HL-60 (cell line): Measurements from ENCODE around the gene PRTN3.
A peak's percentile ranks its signal among the peaks of the same experiment; 100 is the strongest.

ENCODE experiments used
- DNase-seq, 2 experiments: peaks; one replicate each; pipeline ENCODE4 v3.0.0-alpha.2; 2010 to 2020; ENCODE audit warnings: low read depth in 1 of 2, low spot score in 1 of 2
- H3K27ac ChIP-seq: fragments of 250-450 bp; sonication (Bioruptor Pico); replicated peaks from 2 replicates; pipeline ENCODE4 v1.5.1; 2020; ENCODE audit warnings: mild to moderate bottlenecking, moderate library complexity
- H3K27me3 ChIP-seq: fragments of 250-450 bp; sonication (Bioruptor Pico); 2 replicates; pipeline ENCODE4 v1.5.1; 2021; ENCODE audit warnings: mild to moderate bottlenecking, moderate library complexity; ENCODE audit not compliant: insufficient read depth, poor library complexity, severe bottlenecking
- H3K4me3 ChIP-seq: replicated peaks from 2 replicates; pipeline ENCODE4 v1.5.1; 2011; ENCODE audit warnings: mild to moderate bottlenecking, control low read depth, low read length; ENCODE audit not compliant: insufficient read depth
- GABPA ChIP-seq: IDR thresholded peaks from 2 replicates; pipeline ENCODE4 v1.6.1; 2012; ENCODE audit warnings: low read depth
- POLR2AphosphoS5 ChIP-seq: IDR thresholded peaks from 2 replicates; pipeline ENCODE4 v1.6.1; 2012; ENCODE audit warnings: low read depth
- SPI1 ChIP-seq: IDR thresholded peaks from 2 replicates; pipeline ENCODE4 v1.6.1; 2012; ENCODE audit warnings: low read depth, mild to moderate bottlenecking, borderline replicate concordance
- TF ChIP-seq, protein P1 (sequence below): IDR thresholded peaks from one replicate; pipeline ENCODE4 v1.5.1; 2011; ENCODE audit warnings: low read length, control low read depth, inconsistent platforms; ENCODE audit not compliant: insufficient read depth
- TF ChIP-seq, protein P2 (sequence below): IDR thresholded peaks from 2 replicates; pipeline ENCODE4 v1.6.1; 2012; ENCODE audit warnings: low read depth; ENCODE audit not compliant: insufficient replicate concordance

The PRTN3 gene

DNA sequence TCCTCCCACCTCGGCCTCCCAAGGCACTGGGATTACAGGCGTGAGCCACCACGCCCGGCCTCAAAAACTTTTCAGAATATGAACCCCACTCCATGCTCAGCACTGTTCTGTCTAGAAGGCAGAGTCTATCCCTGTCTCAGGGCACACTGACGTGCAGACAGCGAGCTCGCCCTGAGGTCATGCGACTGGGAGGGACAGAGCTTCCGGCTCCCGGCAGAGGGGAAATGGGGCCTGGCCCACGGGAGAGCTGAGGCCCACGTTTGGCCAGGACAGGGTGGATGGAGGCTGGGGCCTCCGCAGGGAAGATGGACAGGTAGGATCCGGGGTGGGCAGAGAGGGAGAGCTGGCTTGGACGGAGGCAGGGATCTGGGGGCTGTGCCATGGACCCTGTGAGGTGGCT is 15.9 kb upstream of the PRTN3 start:
- DNase-seq, result peak; percentile 85 to 87
- Histone ChIP-seq H3K4me3 (peak overlapping the region; percentile 35), H3K27me3 (no peaks in the 10 kb centered on the region), H3K27ac (peak overlapping the region; percentile 98)
- TF ChIP-seq SPI1 (peak; percentile 46; the same call in 1 of the 2 replicates), POLR2AphosphoS5 (peak; percentile 91), GABPA (no peak)
- TF ChIP-seq, protein P1, sequence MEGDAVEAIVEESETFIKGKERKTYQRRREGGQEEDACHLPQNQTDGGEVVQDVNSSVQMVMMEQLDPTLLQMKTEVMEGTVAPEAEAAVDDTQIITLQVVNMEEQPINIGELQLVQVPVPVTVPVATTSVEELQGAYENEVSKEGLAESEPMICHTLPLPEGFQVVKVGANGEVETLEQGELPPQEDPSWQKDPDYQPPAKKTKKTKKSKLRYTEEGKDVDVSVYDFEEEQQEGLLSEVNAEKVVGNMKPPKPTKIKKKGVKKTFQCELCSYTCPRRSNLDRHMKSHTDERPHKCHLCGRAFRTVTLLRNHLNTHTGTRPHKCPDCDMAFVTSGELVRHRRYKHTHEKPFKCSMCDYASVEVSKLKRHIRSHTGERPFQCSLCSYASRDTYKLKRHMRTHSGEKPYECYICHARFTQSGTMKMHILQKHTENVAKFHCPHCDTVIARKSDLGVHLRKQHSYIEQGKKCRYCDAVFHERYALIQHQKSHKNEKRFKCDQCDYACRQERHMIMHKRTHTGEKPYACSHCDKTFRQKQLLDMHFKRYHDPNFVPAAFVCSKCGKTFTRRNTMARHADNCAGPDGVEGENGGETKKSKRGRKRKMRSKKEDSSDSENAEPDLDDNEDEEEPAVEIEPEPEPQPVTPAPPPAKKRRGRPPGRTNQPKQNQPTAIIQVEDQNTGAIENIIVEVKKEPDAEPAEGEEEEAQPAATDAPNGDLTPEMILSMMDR, result no peak
- TF ChIP-seq, protein P2, sequence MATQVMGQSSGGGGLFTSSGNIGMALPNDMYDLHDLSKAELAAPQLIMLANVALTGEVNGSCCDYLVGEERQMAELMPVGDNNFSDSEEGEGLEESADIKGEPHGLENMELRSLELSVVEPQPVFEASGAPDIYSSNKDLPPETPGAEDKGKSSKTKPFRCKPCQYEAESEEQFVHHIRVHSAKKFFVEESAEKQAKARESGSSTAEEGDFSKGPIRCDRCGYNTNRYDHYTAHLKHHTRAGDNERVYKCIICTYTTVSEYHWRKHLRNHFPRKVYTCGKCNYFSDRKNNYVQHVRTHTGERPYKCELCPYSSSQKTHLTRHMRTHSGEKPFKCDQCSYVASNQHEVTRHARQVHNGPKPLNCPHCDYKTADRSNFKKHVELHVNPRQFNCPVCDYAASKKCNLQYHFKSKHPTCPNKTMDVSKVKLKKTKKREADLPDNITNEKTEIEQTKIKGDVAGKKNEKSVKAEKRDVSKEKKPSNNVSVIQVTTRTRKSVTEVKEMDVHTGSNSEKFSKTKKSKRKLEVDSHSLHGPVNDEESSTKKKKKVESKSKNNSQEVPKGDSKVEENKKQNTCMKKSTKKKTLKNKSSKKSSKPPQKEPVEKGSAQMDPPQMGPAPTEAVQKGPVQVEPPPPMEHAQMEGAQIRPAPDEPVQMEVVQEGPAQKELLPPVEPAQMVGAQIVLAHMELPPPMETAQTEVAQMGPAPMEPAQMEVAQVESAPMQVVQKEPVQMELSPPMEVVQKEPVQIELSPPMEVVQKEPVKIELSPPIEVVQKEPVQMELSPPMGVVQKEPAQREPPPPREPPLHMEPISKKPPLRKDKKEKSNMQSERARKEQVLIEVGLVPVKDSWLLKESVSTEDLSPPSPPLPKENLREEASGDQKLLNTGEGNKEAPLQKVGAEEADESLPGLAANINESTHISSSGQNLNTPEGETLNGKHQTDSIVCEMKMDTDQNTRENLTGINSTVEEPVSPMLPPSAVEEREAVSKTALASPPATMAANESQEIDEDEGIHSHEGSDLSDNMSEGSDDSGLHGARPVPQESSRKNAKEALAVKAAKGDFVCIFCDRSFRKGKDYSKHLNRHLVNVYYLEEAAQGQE, result no peak

DNA sequence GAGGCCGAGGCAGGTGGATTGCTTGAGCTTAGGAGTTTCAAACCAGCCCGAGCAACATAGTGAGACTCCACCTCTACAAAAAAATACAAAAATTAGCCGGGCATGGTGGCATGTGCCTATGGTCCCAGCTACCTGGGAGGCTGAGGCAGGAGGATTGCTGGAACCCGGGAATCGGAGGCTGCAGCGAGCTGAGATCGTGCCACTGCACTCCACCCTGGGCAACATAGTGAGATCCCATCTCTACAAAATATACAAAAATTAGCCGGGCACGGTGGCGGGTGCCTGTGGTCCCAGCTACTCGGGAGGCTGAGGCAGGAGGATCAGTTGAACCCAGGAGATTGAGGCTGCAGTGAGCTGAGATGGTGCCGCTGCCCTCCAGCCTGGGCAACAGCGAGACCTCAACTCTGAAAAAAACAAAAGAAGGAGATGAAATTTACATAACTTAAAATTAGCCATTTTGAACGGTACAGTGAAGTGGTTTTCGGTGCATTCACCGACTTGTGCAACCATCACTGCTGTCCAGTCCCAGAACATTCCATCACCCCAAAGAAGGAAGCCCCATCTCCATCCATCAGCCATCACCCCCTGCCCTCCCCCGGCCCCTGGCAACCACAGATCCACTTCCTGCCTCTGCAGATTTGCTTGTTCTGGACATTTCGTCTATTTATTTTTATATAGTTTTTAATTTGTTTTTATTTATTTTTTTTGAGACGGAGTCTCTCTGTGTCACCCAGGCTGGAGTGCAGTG is 14.7 kb upstream of the PRTN3 start:
- DNase-seq, result peak in 1 of 2 experiments; percentile 64

DNA sequence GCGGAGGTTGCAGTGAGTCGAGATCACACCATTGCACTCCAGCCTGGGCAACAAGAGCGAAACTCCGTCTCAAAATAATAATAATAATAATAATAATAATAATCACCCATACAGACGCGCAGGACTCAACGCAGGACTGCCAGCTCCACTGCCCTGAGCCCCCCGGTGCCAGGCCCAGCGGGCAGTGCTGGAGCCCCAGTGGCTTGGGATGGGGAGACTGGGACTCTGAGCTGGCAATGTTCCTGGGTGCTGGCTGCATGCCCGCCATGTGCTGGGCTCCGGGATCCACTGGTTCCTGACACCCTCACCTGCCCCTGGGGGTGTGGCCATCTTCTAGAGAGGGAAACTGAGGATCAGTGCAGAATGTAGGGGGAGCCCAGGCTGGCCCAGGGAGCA is 13.5 kb upstream of the PRTN3 start:
- peak overlapping the region; percentile 98 for H3K27ac ChIP-seq
- TF ChIP-seq GABPA (no peak), SPI1 (no peak), POLR2AphosphoS5 (no peak)
- TF ChIP-seq, protein P2, result no peak
- TF ChIP-seq, protein P1, result no peak
- DNase-seq, result no peak
- no peaks in the 10 kb centered on the region for H3K27me3 ChIP-seq
- peak overlapping the region; percentile 63 for H3K4me3 ChIP-seq

More for the DNA sequence above, 14.7 kb upstream of the PRTN3 start:
- H3K4me3 ChIP-seq, result no peak overlapping the region
- no peaks in the 10 kb centered on the region for H3K27me3 ChIP-seq
- peak overlapping the region; percentile 98 for H3K27ac ChIP-seq
- TF ChIP-seq, protein P2, result no peak
- TF ChIP-seq SPI1, result no peak; the same call in 1 of the 2 replicates
- peak; percentile 26; the same call in 1 of the 2 replicates for TF ChIP-seq POLR2AphosphoS5
